ENCODE results near the gene DLGAP4.

DNA sequence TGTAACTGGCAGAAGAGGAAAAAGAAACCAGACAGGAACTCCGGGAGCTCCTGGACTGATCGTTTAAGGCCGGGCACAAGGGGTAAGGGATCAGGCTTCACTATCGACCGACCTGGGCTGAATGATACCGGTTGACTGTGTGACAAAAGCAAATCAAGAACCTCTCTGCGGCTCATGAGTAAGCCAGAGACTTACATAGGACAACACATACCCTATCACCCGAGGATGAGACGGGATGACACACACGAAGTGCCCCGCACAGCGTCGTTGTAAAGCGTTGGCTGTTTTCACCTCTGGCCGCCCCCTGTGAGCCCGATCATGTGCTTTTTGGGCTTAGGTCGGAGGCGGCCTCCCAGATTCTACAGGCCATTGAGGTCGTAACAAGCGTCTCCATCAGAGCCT lies 266.6 kb downstream of the DLGAP4 start:
- TF ChIP-seq EP300 (IDR thresholded peaks at IDR 0.05) (no peak), CTCF (IDR thresholded peaks at IDR 0.05) (no peak)

Measured in ovary (tissue), 3 donors.